ENCODE results near the gene BCKDHB.

DNA sequence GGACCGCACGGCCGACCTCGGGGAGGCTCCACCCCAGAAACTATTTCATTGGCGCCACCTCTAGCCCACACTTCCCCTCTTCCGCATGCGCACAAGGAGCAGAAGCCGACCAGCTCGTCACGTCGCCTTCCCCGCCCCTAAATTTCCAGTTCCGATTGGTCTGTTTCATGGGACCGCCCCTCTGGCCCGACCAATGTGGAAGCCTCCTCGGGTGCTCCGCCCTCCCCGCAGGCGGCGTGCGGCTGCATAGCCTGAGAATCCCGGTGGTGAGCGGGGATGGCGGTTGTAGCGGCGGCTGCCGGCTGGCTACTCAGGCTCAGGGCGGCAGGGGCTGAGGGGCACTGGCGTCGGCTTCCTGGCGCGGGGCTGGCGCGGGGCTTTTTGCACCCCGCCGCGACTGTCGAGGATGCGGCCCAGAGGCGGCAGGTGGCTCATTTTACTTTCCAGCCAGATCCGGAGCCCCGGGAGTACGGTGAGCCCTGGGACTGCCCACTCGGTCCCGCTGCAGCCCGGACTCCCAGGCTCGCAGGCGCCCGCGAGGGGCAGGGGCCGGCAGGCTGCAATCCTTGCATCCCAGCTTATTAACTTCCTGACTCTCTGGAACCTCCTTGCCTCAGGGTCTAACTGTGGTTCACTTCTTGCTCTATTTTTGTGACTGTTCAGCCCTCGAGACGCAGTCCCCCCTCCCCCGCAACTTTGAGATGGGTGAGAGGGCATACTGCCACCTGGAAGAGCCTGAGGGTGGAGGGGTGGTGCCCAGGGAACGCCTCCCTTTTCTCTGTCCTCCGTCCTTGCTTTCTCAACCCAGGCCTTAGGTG lies at the start of gene BCKDHB:
- TF ChIP-seq, protein P1, sequence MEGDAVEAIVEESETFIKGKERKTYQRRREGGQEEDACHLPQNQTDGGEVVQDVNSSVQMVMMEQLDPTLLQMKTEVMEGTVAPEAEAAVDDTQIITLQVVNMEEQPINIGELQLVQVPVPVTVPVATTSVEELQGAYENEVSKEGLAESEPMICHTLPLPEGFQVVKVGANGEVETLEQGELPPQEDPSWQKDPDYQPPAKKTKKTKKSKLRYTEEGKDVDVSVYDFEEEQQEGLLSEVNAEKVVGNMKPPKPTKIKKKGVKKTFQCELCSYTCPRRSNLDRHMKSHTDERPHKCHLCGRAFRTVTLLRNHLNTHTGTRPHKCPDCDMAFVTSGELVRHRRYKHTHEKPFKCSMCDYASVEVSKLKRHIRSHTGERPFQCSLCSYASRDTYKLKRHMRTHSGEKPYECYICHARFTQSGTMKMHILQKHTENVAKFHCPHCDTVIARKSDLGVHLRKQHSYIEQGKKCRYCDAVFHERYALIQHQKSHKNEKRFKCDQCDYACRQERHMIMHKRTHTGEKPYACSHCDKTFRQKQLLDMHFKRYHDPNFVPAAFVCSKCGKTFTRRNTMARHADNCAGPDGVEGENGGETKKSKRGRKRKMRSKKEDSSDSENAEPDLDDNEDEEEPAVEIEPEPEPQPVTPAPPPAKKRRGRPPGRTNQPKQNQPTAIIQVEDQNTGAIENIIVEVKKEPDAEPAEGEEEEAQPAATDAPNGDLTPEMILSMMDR (IDR thresholded peaks at IDR 0.05; ENCODE audit: low read length): no peak
- no peak for TF ChIP-seq EZH2 (optimal IDR thresholded peaks at IDR 0.05; ENCODE audit: low read depth, low read length)
